Neural cell (in vitro differentiated cells): ENCODE measurements around the gene TTC23L. TPM values are rescaled to one million over a fixed set of nuclear protein-coding genes. Genes with fewer than 3 reads are reported as not detected.

Experiments used
- H2AFZ ChIP-seq: fragments of 200-600, 300-800 bp; sonication (generic), shearing (Covaris generic); 2 replicates; pipeline ENCODE4 v1.6.0; 2014; ENCODE audit warnings: low read depth, mild to moderate bottlenecking, antibody characterized with exemption, low read length, moderate library complexity
- H3F3A ChIP-seq: fragments of 200-600 bp; shearing (Covaris generic); 2 replicates; pipeline ENCODE4 v1.6.1; 2016; ENCODE audit warnings: mild to moderate bottlenecking, moderate library complexity, mixed read lengths, antibody characterized with exemption, low read length; ENCODE audit not compliant: insufficient read depth, poor library complexity, severe bottlenecking
- H3K27ac ChIP-seq: fragments of 200-600, 300-800 bp; sonication (generic), shearing (Covaris generic); 2 replicates; pipeline ENCODE4 v1.5.1; 2014; ENCODE audit warnings: mild to moderate bottlenecking, low read length, moderate library complexity
- H3K27me3 ChIP-seq: fragments of 300-800, 200-600 bp; sonication (generic), shearing (Covaris generic); 2 replicates; pipeline ENCODE4 v1.6.0; 2014; ENCODE audit warnings: mild to moderate bottlenecking, low read depth, low read length, moderate library complexity; ENCODE audit not compliant: insufficient read depth
- H3K36me3 ChIP-seq: fragments of 300-800, 200-600 bp; sonication (generic), shearing (Covaris generic); 2 replicates; pipeline ENCODE4 v1.5.1; 2014; ENCODE audit warnings: mild to moderate bottlenecking, antibody characterized with exemption, low read length, moderate library complexity; ENCODE audit not compliant: insufficient read depth
- H3K4me2 ChIP-seq: fragments of 300-800, 200-600 bp; sonication (generic), shearing (Covaris generic); 2 replicates; pipeline ENCODE4 v1.6.0; 2014; ENCODE audit warnings: mild to moderate bottlenecking, low read length
- H3K4me3 ChIP-seq: fragments of 300-800, 200-600 bp; sonication (generic), shearing (Covaris generic); 2 replicates; pipeline ENCODE4 v1.5.1; 2014; ENCODE audit warnings: mild to moderate bottlenecking, low read length, moderate library complexity
- H3K79me2 ChIP-seq: fragments of 200-600 bp; shearing (Covaris generic); replicated peaks from 2 replicates; pipeline ENCODE4 v1.6.0; 2014; ENCODE audit warnings: mild to moderate bottlenecking, low read length, moderate library complexity; ENCODE audit not compliant: insufficient read depth
- H3K9ac ChIP-seq: fragments of 300-800, 200-600 bp; sonication (generic), shearing (Covaris generic); 2 replicates; pipeline ENCODE4 v1.6.1; 2016; ENCODE audit warnings: mild to moderate bottlenecking, low read length, mixed read lengths
- H3K9me2 ChIP-seq: fragments of 200-600 bp; shearing (Covaris generic); 2 replicates; pipeline ENCODE4 v1.6.1; 2016; ENCODE audit warnings: mild to moderate bottlenecking, low read length, mixed read lengths; ENCODE audit not compliant: insufficient read depth
- H3K9me3 ChIP-seq: fragments of 200-600, 300-800 bp; sonication (generic), shearing (Covaris generic); 2 replicates; pipeline ENCODE4 v1.6.1; 2016; ENCODE audit warnings: mild to moderate bottlenecking, mixed run types, low read length, moderate library complexity, mixed read lengths
- H4K20me1 ChIP-seq: fragments of 200-600 bp; shearing (Covaris generic); 2 replicates; pipeline ENCODE4 v1.6.1; 2016; ENCODE audit warnings: mild to moderate bottlenecking, mixed run types; ENCODE audit not compliant: insufficient read depth
- CTCF ChIP-seq: fragments of 450-650 bp; IDR thresholded peaks from 2 replicates; pipeline ENCODE4 v1.5.1; 2014; ENCODE audit warnings: antibody characterized with exemption, mild to moderate bottlenecking, moderate library complexity; ENCODE audit not compliant: poor library complexity, severe bottlenecking
- EP300 ChIP-seq: fragments of 450-650 bp; conservative IDR thresholded peaks from 2 replicates; pipeline ENCODE4 v1.6.1; 2014; ENCODE audit warnings: antibody characterized with exemption, mild to moderate bottlenecking, moderate library complexity; ENCODE audit not compliant: poor library complexity, severe bottlenecking
- EZH2 ChIP-seq: fragments of 200-600, 300-800 bp; shearing (Covaris generic), sonication (generic); IDR thresholded peaks from 2 replicates; pipeline ENCODE4 v1.6.1; 2014; ENCODE audit warnings: antibody characterized with exemption, low read length, borderline replicate concordance, mild to moderate bottlenecking; ENCODE audit not compliant: insufficient read depth, poor library complexity, severe bottlenecking
- MXI1 ChIP-seq: fragments of 450-650 bp; conservative IDR thresholded peaks from 2 replicates; pipeline ENCODE4 v1.6.1; 2014; ENCODE audit warnings: antibody characterized with exemption, mild to moderate bottlenecking; ENCODE audit not compliant: poor library complexity, severe bottlenecking
- POLR2AphosphoS5 ChIP-seq: IDR thresholded peaks from 2 replicates; pipeline ENCODE4 v1.6.1; 2012
- RAD21 ChIP-seq: fragments of 450-650 bp; conservative IDR thresholded peaks from 2 replicates; pipeline ENCODE4 v1.6.1; 2014; ENCODE audit warnings: antibody characterized with exemption, mild to moderate bottlenecking, moderate library complexity
- REST ChIP-seq: IDR thresholded peaks from 2 replicates; pipeline ENCODE4 v1.6.1; 2012; ENCODE audit warnings: borderline replicate concordance
- SMC3 ChIP-seq: fragments of 450-650 bp; conservative IDR thresholded peaks from 2 replicates; pipeline ENCODE4 v1.6.1; 2014; ENCODE audit warnings: antibody characterized with exemption, mild to moderate bottlenecking, moderate library complexity; ENCODE audit not compliant: poor library complexity
- TAF1 ChIP-seq: IDR thresholded peaks from 2 replicates; pipeline ENCODE4 v1.6.1; 2012; ENCODE audit warnings: low read depth
- polyA plus RNA-seq: library from polyadenylated mRNA; depleted of rRNA; stranded (reverse); fragments of >200 nt; gene quantifications from 2 replicates; pipeline ENCODE4 v1.2.3, GENCODE V29; 2014

TTC23L gene
- polyA plus RNA-seq, 1 donor from 2014 or later: 8.3 TPM

GRCh38 chr5:34869256-34869655 is 30.3 kb downstream of the TTC23L start:
- H3K36me3 ChIP-seq: no peaks in the 10 kb centered on the region
- H3K4me3 ChIP-seq: no peak overlapping the region
- H3K79me2 ChIP-seq: no peaks in the 10 kb centered on the region
- H3F3A ChIP-seq: no peaks in the 10 kb centered on the region
- no peaks in the 10 kb centered on the region for H4K20me1 ChIP-seq
- H3K9ac ChIP-seq: no peak overlapping the region
- no peak overlapping the region for H2AFZ ChIP-seq
- H3K27ac ChIP-seq: no peak overlapping the region
- H3K9me2 ChIP-seq: no peaks in the 10 kb centered on the region
- no peak overlapping the region for H3K4me2 ChIP-seq
- H3K27me3 ChIP-seq: no peaks in the 10 kb centered on the region
- peaks cover 7% of the 10 kb centered on the region for H3K9me3 ChIP-seq
- TF ChIP-seq POLR2AphosphoS5 (no peak), SMC3 (no peak), RAD21 (no peak), CTCF (no peak), EZH2 (no peak), TAF1 (no peak), MXI1 (no peak), REST (no peak), EP300 (no peak)

- H3K4me3 ChIP-seq: no peak overlapping the region
- no peaks in the 10 kb centered on the region for H3K9me2 ChIP-seq
- no peaks in the 10 kb centered on the region for H3K36me3 ChIP-seq
- peaks cover 7% of the 10 kb centered on the region for H3K9me3 ChIP-seq
- no peaks in the 10 kb centered on the region for H3K79me2 ChIP-seq
- no peaks in the 10 kb centered on the region for H3F3A ChIP-seq
- no peak overlapping the region for H3K4me2 ChIP-seq
- no peak overlapping the region for H3K9ac ChIP-seq
- no peak overlapping the region for H2AFZ ChIP-seq
- no peaks in the 10 kb centered on the region for H3K27me3 ChIP-seq
- TF ChIP-seq POLR2AphosphoS5: no peak
- no peak for TF ChIP-seq REST
- no peak for TF ChIP-seq RAD21
- no peak for TF ChIP-seq MXI1
- TF ChIP-seq CTCF: no peak
- no peak for TF ChIP-seq TAF1
- TF ChIP-seq EZH2: no peak
- TF ChIP-seq EP300: no peak
- TF ChIP-seq SMC3: no peak
- no peaks in the 10 kb centered on the region for H4K20me1 ChIP-seq
- H3K27ac ChIP-seq: no peak overlapping the region
Observed at GRCh38 chr5:34870382-34870781, 31.4 kb downstream of the TTC23L start.
